GM12875 (cell line): Measurements from ENCODE around the gene ALLC.

Experiments used
- H3K4me3 ChIP-seq: one replicate; pipeline ENCODE4 v1.5.1; 2011; ENCODE audit warnings: low read depth, low read length, control low read depth
- CTCF ChIP-seq: IDR thresholded peaks from 2 replicates; pipeline ENCODE4 v1.5.1; 2011; ENCODE audit warnings: low read depth, mild to moderate bottlenecking, control low read depth, inconsistent platforms, low read length, moderate library complexity, borderline replicate concordance; ENCODE audit not compliant: insufficient read depth

Gene ALLC

GRCh38 chr2:3682811-3683210, 24.8 kb downstream of the ALLC start:
- TF ChIP-seq CTCF = no peak
- no peak overlapping the region for H3K4me3 ChIP-seq

- no peak overlapping the region for H3K4me3 ChIP-seq
- TF ChIP-seq CTCF = no peak
These were observed 25.9 kb downstream of the ALLC start for GRCh38 chr2:3683748-3684454.

- no peak overlapping the region for H3K4me3 ChIP-seq
- no peak for TF ChIP-seq CTCF
These were observed 32.2 kb downstream of the ALLC start for GRCh38 chr2:3689998-3690748.

- no peak overlapping the region for H3K4me3 ChIP-seq
- TF ChIP-seq CTCF = peak; percentile 14; the same call in 1 of the 2 replicates
These were observed 34.4 kb downstream of the ALLC start for GRCh38 chr2:3692375-3692774.

- H3K4me3 ChIP-seq = no peak overlapping the region
- TF ChIP-seq CTCF = no peak
These were observed 38.5 kb downstream of the ALLC start for GRCh38 chr2:3696545-3696944.

- TF ChIP-seq CTCF = no peak
- no peak overlapping the region for H3K4me3 ChIP-seq
These were observed 43.1 kb downstream of the ALLC start for GRCh38 chr2:3701071-3701470.
